SH-SY5Y (cell line): ENCODE results near the gene FBXO44.

Experiments used
- GATA2 ChIP-seq: IDR thresholded peaks from 2 replicates; pipeline ENCODE4 v1.6.1; 2011; ENCODE audit warnings: mild to moderate bottlenecking, low read depth, low read length
- GATA3 ChIP-seq: IDR thresholded peaks from 2 replicates; pipeline ENCODE4 v1.6.1; 2011; ENCODE audit warnings: low read depth, mild to moderate bottlenecking, low read length, moderate library complexity

GRCh38 chr1:11701551-11701961, 46.9 kb downstream of the FBXO44 start:
- TF ChIP-seq GATA2 (no peak), GATA3 (no peak)
